ENCODE data around the gene SOX2.

SOX2 gene

GRCh38 chr3:181718369-181718768 lies 6.6 kb downstream of the SOX2 start:
- DNase-seq (ENCODE audit: low read depth), result no peak
- H3K4me3 ChIP-seq (ENCODE audit: control insufficient read depth, low read depth, low read length), result no peak overlapping the region
- no peak for TF ChIP-seq CTCF (IDR thresholded peaks at IDR 0.05; ENCODE audit: control insufficient read depth, insufficient read depth, low read depth, low read length, missing control alignments)

DNA sequence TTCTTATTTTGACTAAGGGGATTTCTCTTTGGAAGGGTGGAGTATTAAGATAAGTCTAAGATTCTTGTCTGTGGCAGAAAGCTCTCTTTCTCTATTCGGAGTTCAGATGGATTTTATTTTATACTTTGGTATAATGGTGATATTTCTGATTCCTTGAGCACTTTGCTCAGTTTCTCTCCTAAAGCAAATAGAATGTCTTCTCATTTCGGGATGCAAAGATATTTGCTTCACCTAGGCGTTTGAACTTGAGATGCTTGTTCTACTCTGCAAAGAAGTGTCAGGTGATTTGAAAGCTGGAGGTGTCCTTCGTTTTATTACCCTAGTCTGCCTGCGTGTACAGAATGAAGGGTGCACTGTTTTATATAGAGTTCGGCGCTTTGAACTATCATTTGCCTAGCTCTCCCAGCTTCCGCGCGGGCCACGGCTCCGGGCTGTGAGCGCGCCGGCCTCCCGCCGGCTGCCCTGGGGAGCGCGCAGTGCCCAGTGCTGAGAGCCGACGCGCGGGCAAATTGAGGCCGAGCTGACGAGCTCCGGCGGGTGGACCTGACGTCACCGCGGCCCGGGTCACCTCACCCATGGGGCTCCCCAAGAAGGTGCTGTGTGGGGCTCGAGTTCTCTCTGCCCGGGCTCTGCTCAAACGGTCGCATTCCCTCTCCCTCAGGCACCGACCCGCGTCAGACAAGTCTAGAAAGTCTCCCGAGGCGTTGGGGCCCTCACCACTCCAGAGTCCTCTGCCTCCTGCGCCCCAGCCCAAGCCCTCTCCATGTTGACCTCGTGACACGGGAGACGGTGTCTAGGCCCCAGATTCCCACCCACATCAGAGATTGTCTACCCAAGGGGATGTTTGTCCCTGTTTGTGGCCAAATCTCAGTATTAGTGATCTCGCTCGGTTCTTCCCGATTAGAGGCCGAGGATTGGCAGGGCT lies 7.5 kb downstream of the SOX2 start:
- H3K4me3 ChIP-seq (ENCODE audit: control insufficient read depth, low read depth, low read length), result no peak overlapping the region
- no peak for TF ChIP-seq CTCF (IDR thresholded peaks at IDR 0.05; ENCODE audit: control insufficient read depth, insufficient read depth, low read depth, low read length, missing control alignments)
- no peak for DNase-seq (ENCODE audit: low read depth)

GRCh38 chr3:181719991-181720680 lies 8.4 kb downstream of the SOX2 start:
- H3K4me3 ChIP-seq (ENCODE audit: control insufficient read depth, low read depth, low read length), result no peak overlapping the region
- DNase-seq (ENCODE audit: low read depth), result no peak
- TF ChIP-seq CTCF (IDR thresholded peaks at IDR 0.05; ENCODE audit: control insufficient read depth, insufficient read depth, low read depth, low read length, missing control alignments), result no peak

DNA sequence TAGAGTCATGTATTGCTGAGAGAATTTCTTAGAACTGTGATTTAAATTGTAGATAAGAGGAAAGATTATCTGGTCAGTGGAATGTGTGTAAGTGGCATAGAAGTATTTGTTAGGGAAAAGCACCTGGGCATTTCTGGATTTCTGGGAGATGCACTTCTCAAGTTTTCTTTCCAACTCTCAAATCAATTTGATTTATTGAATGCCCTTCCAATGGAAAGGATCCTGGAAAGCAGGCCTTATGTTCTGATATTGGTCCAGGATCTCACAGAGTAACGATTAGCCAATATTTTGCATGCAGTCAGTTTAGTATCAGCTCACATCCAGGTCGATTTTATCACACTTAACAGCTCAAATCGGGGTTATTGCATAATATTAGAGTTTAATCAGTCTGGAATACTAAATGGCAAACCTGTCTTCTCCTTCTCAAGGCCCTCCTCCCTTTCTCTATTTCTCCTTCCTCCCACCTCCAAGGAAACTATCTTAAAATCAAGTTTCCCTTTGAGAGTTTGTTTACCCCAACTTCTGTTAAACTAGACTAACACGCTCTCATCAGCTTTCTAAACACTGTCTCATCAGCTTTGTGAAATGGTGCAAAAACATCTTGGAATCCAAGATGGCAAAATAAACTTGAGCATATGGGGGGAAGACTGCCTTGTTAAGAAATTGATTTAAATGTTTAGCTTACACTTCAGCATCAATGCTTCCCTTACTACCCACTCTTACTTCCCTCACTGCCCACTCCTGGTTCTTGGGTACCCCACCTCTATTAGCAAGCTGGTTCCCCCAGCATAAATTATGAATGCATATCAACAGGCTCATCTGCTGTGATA lies 9.5 kb downstream of the SOX2 start:
- DNase-seq (ENCODE audit: low read depth), result no peak
- TF ChIP-seq CTCF (IDR thresholded peaks at IDR 0.05; ENCODE audit: control insufficient read depth, insufficient read depth, low read depth, low read length, missing control alignments), result no peak
- H3K4me3 ChIP-seq (ENCODE audit: control insufficient read depth, low read depth, low read length), result no peak overlapping the region

DNA sequence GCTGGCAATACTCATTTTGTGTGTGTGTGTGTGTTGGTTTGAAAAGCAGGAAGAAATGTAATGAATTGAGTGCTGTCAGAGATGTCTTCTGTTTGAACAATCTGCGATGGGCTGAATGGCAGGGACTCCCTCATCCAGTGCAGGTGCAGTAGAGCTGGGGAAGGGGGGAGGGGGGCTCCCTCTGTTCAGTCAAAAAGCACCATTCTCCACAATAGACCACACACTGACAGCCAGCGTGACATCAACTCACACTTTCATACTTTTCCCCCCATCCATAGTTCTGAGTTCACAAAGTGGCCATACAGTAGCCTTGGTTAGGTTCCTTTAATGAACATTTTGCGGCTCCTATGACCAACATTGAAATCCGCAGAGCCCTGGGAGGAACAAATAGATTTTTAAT lies 10.4 kb downstream of the SOX2 start:
- H3K4me3 ChIP-seq (ENCODE audit: control insufficient read depth, low read depth, low read length), result no peak overlapping the region
- DNase-seq (ENCODE audit: low read depth), result no peak
- no peak for TF ChIP-seq CTCF (IDR thresholded peaks at IDR 0.05; ENCODE audit: control insufficient read depth, insufficient read depth, low read depth, low read length, missing control alignments)

GRCh38 chr3:181722766-181723425 lies 11.2 kb downstream of the SOX2 start:
- H3K4me3 ChIP-seq (ENCODE audit: control insufficient read depth, low read depth, low read length), result no peak overlapping the region
- DNase-seq (ENCODE audit: low read depth), result no peak
- no peak for TF ChIP-seq CTCF (IDR thresholded peaks at IDR 0.05; ENCODE audit: control insufficient read depth, insufficient read depth, low read depth, low read length, missing control alignments)
